Gastroesophageal sphincter (tissue), 4 donors: ENCODE measurements around the gene ELF1. TPM values are rescaled to one million over a fixed set of nuclear protein-coding genes. Genes with fewer than 3 reads are reported as not detected.
"Not testable (repeated sequence)": the region's sequence is repeated elsewhere in the genome, so short reads cannot be mapped to it uniquely, and the experiment has no call there.

Experiments
- ATAC-seq: fragments of 150-250 bp; one replicate; pipeline ENCODE4 v1.9.1; 2016; ENCODE audit warnings: mild to moderate bottlenecking, moderate library complexity
- H3K27ac ChIP-seq, 4 donors: fragments of 200-600 bp; sonication (generic) in 3 of 4; 1 replicate in 3 of 4; 2 replicates in 1 of 4; pipeline ENCODE4 v1.5.1; 2016 to 2019
- H3K27me3 ChIP-seq: fragments of 200-600 bp; sonication (generic); one replicate; pipeline ENCODE4 v1.5.1; 2019
- H3K36me3 ChIP-seq, 2 donors: fragments of 200-600 bp; sonication (generic); one replicate each; pipeline ENCODE4 v1.5.1; 2019; ENCODE audit warnings: control low read depth in 1 of 2
- H3K4me1 ChIP-seq, 3 donors: fragments of 200-600 bp; sonication (generic); 1 replicate in 2 of 3; 2 replicates in 1 of 3; pipeline ENCODE4 v1.5.1; 2016 to 2019; ENCODE audit warnings: control low read depth in 2 of 3
- H3K4me3 ChIP-seq, 2 donors: fragments of 200-600 bp; sonication (generic); one replicate each; pipeline ENCODE4 v1.5.1; 2019; ENCODE audit warnings: mild to moderate bottlenecking in 1 of 2, moderate library complexity in 1 of 2
- H3K9me3 ChIP-seq, 3 donors: fragments of 200-600 bp; sonication (generic); one replicate each; pipeline ENCODE4 v1.5.1; 2017 to 2019; ENCODE audit warnings: control low read depth in 2 of 3
- EP300 ChIP-seq: sonication (generic); formaldehyde crosslinking; IDR thresholded peaks from one replicate; pipeline ENCODE4 v1.6.1; 2017; ENCODE audit warnings: antibody characterized with exemption, mild to moderate bottlenecking
- POLR2A ChIP-seq, 2 donors: fragments of 450-650 bp; IDR thresholded peaks; one replicate each; pipeline ENCODE4 v1.6.1; 2017; ENCODE audit warnings: antibody characterized with exemption in 2 of 2, mild to moderate bottlenecking in 2 of 2, moderate library complexity in 1 of 2
- POLR2AphosphoS5 ChIP-seq: sonication (generic); formaldehyde crosslinking; IDR thresholded peaks from one replicate; pipeline ENCODE4 v1.6.1; 2017; ENCODE audit warnings: antibody characterized with exemption
- WGBS, 2 donors: methylation state at CpG; one replicate each; pipeline ENCODE4 v1.1.5; 2018; ENCODE audit warnings: low coverage in 1 of 2; 5-methylcytosine and 5-hydroxymethylcytosine counted together
- total RNA-seq, 4 donors: library from RNA; depleted of rRNA; stranded (reverse); fragments of >200 nt; gene quantifications; one replicate each; pipeline ENCODE4 v1.1.0, GENCODE V29; 2016
- TF ChIP-seq, protein P1 (sequence below), 4 experiments: fragments of 200-600 bp in 2 of 4; fragments of 450-650 bp in 2 of 4; sonication (generic) in 1 of 4; IDR thresholded peaks; one replicate each; pipeline ENCODE4 v1.5.1; 2017 to 2019; ENCODE audit warnings: antibody characterized with exemption in 4 of 4, mild to moderate bottlenecking in 2 of 4, moderate library complexity in 2 of 4

The ELF1 gene
- total RNA-seq, 4 donors from 2014 or later, result 58.2 to 86.6 (median 69.3) TPM

DNA sequence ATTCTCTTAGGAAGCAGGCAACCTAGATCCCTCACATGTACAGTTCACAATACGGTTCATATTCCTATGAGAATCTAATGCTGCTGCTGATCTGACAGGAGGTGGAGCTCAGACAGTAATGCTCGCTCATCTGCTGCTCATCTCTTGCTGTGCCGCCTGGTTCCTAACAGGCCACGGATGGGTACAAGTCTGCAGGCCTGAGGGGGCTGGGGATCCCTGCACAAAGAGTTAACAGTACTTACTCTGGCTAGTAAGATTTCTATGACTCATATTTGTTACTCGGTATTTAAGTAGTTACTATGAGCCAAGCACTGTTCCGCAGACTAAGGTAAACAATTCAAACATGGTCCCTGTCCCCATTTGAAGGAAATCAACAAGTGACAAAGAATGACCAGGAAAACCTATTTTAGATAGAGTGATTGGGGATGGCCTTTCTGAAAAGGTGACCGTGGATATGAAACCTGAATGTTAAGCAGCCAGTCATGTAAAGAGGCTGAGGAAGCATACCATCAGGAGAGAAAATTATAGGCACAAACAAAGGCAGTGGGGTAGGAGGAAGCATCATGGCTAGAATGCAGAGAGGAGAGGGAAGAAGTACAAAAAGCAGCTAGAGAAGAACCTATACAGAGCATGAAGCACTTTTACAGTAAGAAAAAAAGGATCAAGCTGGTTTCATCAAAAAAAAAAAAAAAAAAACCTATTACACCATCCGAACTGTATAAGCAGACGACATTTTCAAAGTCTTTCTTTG is 21.6 kb upstream of the ELF1 start:
- ATAC-seq, result no peak
- no peaks in the 10 kb centered on the region for H3K9me3 ChIP-seq
- H3K27me3 ChIP-seq, result no peaks in the 10 kb centered on the region
- peaks cover 0 to 14% (median 0%) of the 10 kb centered on the region in 3 donors for H3K4me1 ChIP-seq
- no peaks in the 10 kb centered on the region for H3K36me3 ChIP-seq
- no peak overlapping the region for H3K4me3 ChIP-seq
- TF ChIP-seq EP300, result no peak
- TF ChIP-seq POLR2AphosphoS5, result no peak
- no peak for TF ChIP-seq POLR2A (IDR thresholded peaks at IDR 0.05)
- TF ChIP-seq, protein P1, sequence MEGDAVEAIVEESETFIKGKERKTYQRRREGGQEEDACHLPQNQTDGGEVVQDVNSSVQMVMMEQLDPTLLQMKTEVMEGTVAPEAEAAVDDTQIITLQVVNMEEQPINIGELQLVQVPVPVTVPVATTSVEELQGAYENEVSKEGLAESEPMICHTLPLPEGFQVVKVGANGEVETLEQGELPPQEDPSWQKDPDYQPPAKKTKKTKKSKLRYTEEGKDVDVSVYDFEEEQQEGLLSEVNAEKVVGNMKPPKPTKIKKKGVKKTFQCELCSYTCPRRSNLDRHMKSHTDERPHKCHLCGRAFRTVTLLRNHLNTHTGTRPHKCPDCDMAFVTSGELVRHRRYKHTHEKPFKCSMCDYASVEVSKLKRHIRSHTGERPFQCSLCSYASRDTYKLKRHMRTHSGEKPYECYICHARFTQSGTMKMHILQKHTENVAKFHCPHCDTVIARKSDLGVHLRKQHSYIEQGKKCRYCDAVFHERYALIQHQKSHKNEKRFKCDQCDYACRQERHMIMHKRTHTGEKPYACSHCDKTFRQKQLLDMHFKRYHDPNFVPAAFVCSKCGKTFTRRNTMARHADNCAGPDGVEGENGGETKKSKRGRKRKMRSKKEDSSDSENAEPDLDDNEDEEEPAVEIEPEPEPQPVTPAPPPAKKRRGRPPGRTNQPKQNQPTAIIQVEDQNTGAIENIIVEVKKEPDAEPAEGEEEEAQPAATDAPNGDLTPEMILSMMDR (IDR thresholded peaks at IDR 0.05), result no peak
- WGBS, 2 donors, result 59 to 76% methylated on average over 4 to 8 of the region's 9 CpGs
- no peak overlapping the region for H3K27ac ChIP-seq

DNA sequence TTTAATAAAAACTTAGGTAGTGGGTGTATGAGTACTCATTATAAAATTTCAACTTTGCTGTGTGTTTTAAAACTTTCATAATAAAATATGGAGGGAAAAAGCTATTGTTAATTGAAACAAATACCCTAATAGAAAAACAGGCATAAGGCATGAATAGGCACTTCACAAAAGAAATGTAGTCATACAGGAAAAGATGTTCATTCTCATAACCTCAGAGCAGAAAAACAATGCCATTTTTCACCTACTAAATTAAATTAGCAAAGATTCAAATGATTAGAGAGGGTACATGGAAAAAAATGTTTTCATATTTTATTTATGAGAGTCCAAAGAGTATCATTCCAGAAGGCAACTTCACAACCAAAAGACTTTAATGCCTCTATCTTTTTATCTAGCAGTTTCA is 20.6 kb upstream of the ELF1 start:
- no peak overlapping the region for H3K27ac ChIP-seq
- no peak for ATAC-seq
- no peak overlapping the region for H3K4me3 ChIP-seq
- no peaks in the 10 kb centered on the region for H3K9me3 ChIP-seq
- peaks cover 0 to 21% (median 4%) of the 10 kb centered on the region in 3 donors for H3K4me1 ChIP-seq
- no peaks in the 10 kb centered on the region for H3K36me3 ChIP-seq
- TF ChIP-seq POLR2AphosphoS5, result no peak
- TF ChIP-seq, protein P1 (IDR thresholded peaks at IDR 0.05), result no peak
- TF ChIP-seq POLR2A (IDR thresholded peaks at IDR 0.05), result no peak
- no peaks in the 10 kb centered on the region for H3K27me3 ChIP-seq

DNA sequence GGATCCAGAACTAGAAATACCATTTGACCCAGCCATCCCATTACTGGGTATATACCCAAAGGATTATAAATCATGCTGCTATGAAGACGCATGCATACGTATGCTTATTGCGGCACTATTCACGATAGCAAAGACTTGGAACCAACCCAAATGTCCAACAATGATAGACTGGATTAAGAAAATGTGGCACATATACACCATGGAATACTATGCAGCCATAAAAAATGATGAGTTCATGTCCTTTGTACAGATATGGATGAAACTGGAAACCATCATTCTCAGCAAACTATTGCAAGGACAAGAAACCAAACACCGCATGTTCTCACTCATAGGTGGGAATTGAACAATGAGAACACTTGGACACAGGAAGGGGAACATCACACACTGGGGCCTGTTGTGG is 17.4 kb upstream of the ELF1 start:
- H3K36me3 ChIP-seq, H3K27me3 ChIP-seq, H3K9me3 ChIP-seq, H3K27ac ChIP-seq, H3K4me3 ChIP-seq, ATAC-seq: not testable (repeated sequence)
- H3K4me1 ChIP-seq, result peaks cover 0 to 30% (median 5%) of the 10 kb centered on the region in 3 donors
- WGBS, 2 donors, result 93 to 94% methylated on average over 4 to 5 of the region's 5 CpGs

DNA sequence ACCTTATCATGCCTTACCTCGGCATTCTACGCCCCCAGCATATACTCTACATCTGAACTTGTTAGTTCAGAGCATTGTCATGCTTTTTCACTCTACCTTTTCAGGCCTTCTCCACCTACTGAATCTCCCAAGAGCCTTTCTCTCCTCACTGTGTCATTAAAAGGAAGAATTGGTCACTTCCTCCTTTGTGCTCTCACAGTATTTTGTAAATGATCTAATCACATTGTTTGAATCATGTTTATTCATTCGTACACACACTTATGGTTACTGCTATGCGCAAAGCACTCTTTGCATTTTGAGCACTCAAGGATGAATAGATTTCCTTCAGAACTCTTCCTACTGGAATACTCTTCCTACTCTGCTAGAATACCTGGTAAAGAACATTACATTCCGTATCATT is 15.8 kb upstream of the ELF1 start:
- Histone ChIP-seq H3K27ac (no peak overlapping the region), H3K4me3 (no peak overlapping the region), H3K27me3 (no peaks in the 10 kb centered on the region), H3K9me3 (no peaks in the 10 kb centered on the region), H3K4me1 (peaks cover 0 to 20% (median 5%) of the 10 kb centered on the region in 3 donors), H3K36me3 (no peaks in the 10 kb centered on the region)
- ATAC-seq, result no peak
- no peak for TF ChIP-seq EP300
- TF ChIP-seq POLR2A (IDR thresholded peaks at IDR 0.05), result no peak
- TF ChIP-seq POLR2AphosphoS5, result no peak
- TF ChIP-seq, protein P1 (IDR thresholded peaks at IDR 0.05), result no peak
- 78 to 85% methylated on average over 4 to 5 of the region's 5 CpGs for WGBS, 2 donors

DNA sequence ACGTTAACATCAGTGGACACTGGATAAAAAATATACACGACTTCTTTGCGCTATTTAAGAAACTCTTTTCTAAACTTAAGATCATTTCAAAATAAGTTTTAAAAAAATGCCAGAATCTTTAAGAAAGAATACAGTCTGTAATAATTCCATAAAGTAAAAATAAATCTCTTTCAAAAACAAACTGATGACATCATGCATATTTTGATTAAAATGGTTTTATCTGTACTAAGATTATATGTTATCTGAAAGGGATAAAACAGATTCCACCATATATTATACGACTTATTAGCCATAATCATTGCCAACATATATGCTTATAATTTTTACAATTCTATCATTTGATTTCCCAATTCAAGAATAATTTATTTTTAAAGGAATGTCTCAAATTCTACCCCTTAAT is 15.3 kb upstream of the ELF1 start:
- Histone ChIP-seq H3K36me3 (no peaks in the 10 kb centered on the region), H3K4me3 (no peak overlapping the region), H3K4me1 (peaks cover 0 to 20% (median 5%) of the 10 kb centered on the region in 3 donors), H3K27ac (no peak overlapping the region), H3K9me3 (no peaks in the 10 kb centered on the region), H3K27me3 (no peaks in the 10 kb centered on the region)
- WGBS, 2 donors, result 85 to 90% methylated on average over 4 of the region's 4 CpGs
- no peak for ATAC-seq
- TF ChIP-seq POLR2AphosphoS5 (no peak), POLR2A (IDR thresholded peaks at IDR 0.05) (no peak), EP300 (no peak)
- TF ChIP-seq, protein P1 (IDR thresholded peaks at IDR 0.05), result no peak
